OCI-LY1 (cell line): ENCODE measurements around the gene CRYBG1.
"Not testable (repeated sequence)": the region's sequence is repeated elsewhere in the genome, so short reads cannot be mapped to it uniquely, and the experiment has no call there.

Source experiments
- CTCF ChIP-seq: fragments of 200-600 bp; sonication (generic), shearing (Covaris generic); IDR thresholded peaks from 2 replicates; pipeline ENCODE4 v1.5.1; 2017; ENCODE audit warnings: mild to moderate bottlenecking, antibody characterized with exemption, low read length, moderate library complexity, mixed read lengths
- EZH2 ChIP-seq: fragments of 200-600 bp; sonication (generic), shearing (Covaris generic); IDR thresholded peaks from 2 replicates; pipeline ENCODE4 v1.8.0; 2017; ENCODE audit warnings: borderline replicate concordance, mixed run types, mild to moderate bottlenecking, antibody characterized with exemption, low read length, moderate library complexity, mixed read lengths

- TF ChIP-seq CTCF, EZH2: not testable (repeated sequence)
Measured at GRCh38 chr6:106515582-106515981, 155.1 kb downstream of the CRYBG1 start.
